ENCODE measurements around the gene PABPN1L. TPM values are rescaled to one million over a fixed set of nuclear protein-coding genes. Genes with fewer than 3 reads are reported as not detected.

Gene PABPN1L
- total and polyA plus RNA-seq, 9 of the 15 experiments (the other 6 are each of a cell fraction or from before 2014, with no cell fraction given), result 0.11 to 0.32 TPM; not detected in 7

- TF ChIP-seq ZBTB49 (CRISPR knock-in tag; IDR thresholded peaks at IDR 0.05; ENCODE audit: borderline replicate concordance) (no peak), ZNF407 (IDR thresholded peaks at IDR 0.05; ENCODE audit: low read depth) (no peak), ZMIZ1 (IDR thresholded peaks at IDR 0.05; ENCODE audit: low read depth in 2 of 2, low read length in 2 of 2) (no peak)
These were observed 39.6 kb upstream of the PABPN1L start (continued) for GRCh38 chr16:88906020-88906419.

All from K562 (cell line).